ENCODE measurements around the gene TYSND1. TPM values are rescaled to one million over a fixed set of nuclear protein-coding genes. Genes with fewer than 3 reads are reported as not detected.
"Not testable (repeated sequence)": the region's sequence is repeated elsewhere in the genome, so short reads cannot be mapped to it uniquely, and the experiment has no call there.

TYSND1 gene
- total and polyA plus RNA-seq, 5 donors, result 3.9 to 6.4 (median 4.7) TPM

- H3K27ac ChIP-seq (ENCODE audit: low read length), result no peak overlapping the region
- intact Hi-C loops (cut with DNase I), result no loop called here
- no peaks in the 10 kb centered on the region for H3K9me3 ChIP-seq (ENCODE audit: control insufficient read depth, low read length)
- DNase-seq (no peak), ATAC-seq (no peak)
- no peak overlapping the region for H3K4me3 ChIP-seq (ENCODE audit: low read length)
- no peaks in the 10 kb centered on the region for H3K27me3 ChIP-seq (ENCODE audit: control insufficient read depth, insufficient read depth)
- 77% methylated on average over 5 of the region's 5 CpGs for WGBS
- peaks cover 5% of the 10 kb centered on the region for H3K4me1 ChIP-seq (ENCODE audit: control insufficient read depth, insufficient read depth, low read length)
Measured at GRCh38 chr10:70186090-70186489, 39.6 kb upstream of the TYSND1 start.

GRCh38 chr10:70183304-70183703 is 36.8 kb upstream of the TYSND1 start:
- Histone ChIP-seq H3K27me3 (ENCODE audit: control insufficient read depth, insufficient read depth) (no peaks in the 10 kb centered on the region), H3K4me1 (ENCODE audit: control insufficient read depth, insufficient read depth, low read length) (no peaks in the 10 kb centered on the region), H3K27ac (ENCODE audit: low read length) (no peak overlapping the region), H3K4me3 (ENCODE audit: low read length) (no peak overlapping the region), H3K9me3 (ENCODE audit: control insufficient read depth, low read length) (no peaks in the 10 kb centered on the region)
- no peak for DNase-seq
- ATAC-seq, result no peak
- intact Hi-C loops (cut with DNase I), result no loop called here
- WGBS, result 83% methylated on average over 2 of the region's 2 CpGs

GRCh38 chr10:70179209-70179608 is 32.7 kb upstream of the TYSND1 start:
- ATAC-seq; H3K4me1 ChIP-seq (ENCODE audit: control insufficient read depth, insufficient read depth, low read length); H3K4me3 ChIP-seq (ENCODE audit: low read length); intact Hi-C loops (cut with DNase I); DNase-seq; H3K9me3 ChIP-seq (ENCODE audit: control insufficient read depth, low read length); H3K27me3 ChIP-seq (ENCODE audit: control insufficient read depth, insufficient read depth); H3K27ac ChIP-seq (ENCODE audit: low read length): not testable (repeated sequence)
- WGBS, result 94% methylated on average over 8 of the region's 8 CpGs

GRCh38 chr10:70178139-70178725 is 31.7 kb upstream of the TYSND1 start:
- WGBS, result 57% methylated on average over 4 of the region's 4 CpGs
- DNase-seq (no peak), ATAC-seq (no peak)
- Histone ChIP-seq H3K9me3 (ENCODE audit: control insufficient read depth, low read length) (no peaks in the 10 kb centered on the region), H3K27ac (ENCODE audit: low read length) (no peak overlapping the region), H3K4me3 (ENCODE audit: low read length) (no peak overlapping the region), H3K27me3 (ENCODE audit: control insufficient read depth, insufficient read depth) (no peaks in the 10 kb centered on the region), H3K4me1 (ENCODE audit: control insufficient read depth, insufficient read depth, low read length) (no peaks in the 10 kb centered on the region)
- intact Hi-C loops (cut with DNase I), result no loop called here

GRCh38 chr10:70176441-70176840 is 29.9 kb upstream of the TYSND1 start:
- DNase-seq (no peak), ATAC-seq (no peak)
- WGBS, result 76% methylated on average over 6 of the region's 6 CpGs
- H3K4me3 ChIP-seq (ENCODE audit: low read length), result no peak overlapping the region
- H3K27me3 ChIP-seq (ENCODE audit: control insufficient read depth, insufficient read depth), result no peaks in the 10 kb centered on the region
- intact Hi-C loops (cut with DNase I), result no loop called here
- H3K4me1 ChIP-seq (ENCODE audit: control insufficient read depth, insufficient read depth, low read length), result no peaks in the 10 kb centered on the region
- no peak overlapping the region for H3K27ac ChIP-seq (ENCODE audit: low read length)
- no peaks in the 10 kb centered on the region for H3K9me3 ChIP-seq (ENCODE audit: control insufficient read depth, low read length)

- no peaks in the 10 kb centered on the region for H3K9me3 ChIP-seq (ENCODE audit: control insufficient read depth, low read length)
- no peak for ATAC-seq
- H3K27ac ChIP-seq (ENCODE audit: low read length), result no peak overlapping the region
- WGBS, result 81% methylated on average over 3 of the region's 3 CpGs
- DNase-seq, result no peak
- no peak overlapping the region for H3K4me3 ChIP-seq (ENCODE audit: low read length)
- no peaks in the 10 kb centered on the region for H3K4me1 ChIP-seq (ENCODE audit: control insufficient read depth, insufficient read depth, low read length)
- intact Hi-C loops (cut with DNase I), result no loop called here
- H3K27me3 ChIP-seq (ENCODE audit: control insufficient read depth, insufficient read depth), result no peaks in the 10 kb centered on the region
Measured at GRCh38 chr10:70175516-70175915, 29.0 kb upstream of the TYSND1 start.

GRCh38 chr10:70174058-70174741 is 27.7 kb upstream of the TYSND1 start:
- Histone ChIP-seq H3K4me1 (ENCODE audit: control insufficient read depth, insufficient read depth, low read length) (no peaks in the 10 kb centered on the region), H3K9me3 (ENCODE audit: control insufficient read depth, low read length) (no peaks in the 10 kb centered on the region), H3K27ac (ENCODE audit: low read length) (no peak overlapping the region), H3K27me3 (ENCODE audit: control insufficient read depth, insufficient read depth) (no peaks in the 10 kb centered on the region), H3K4me3 (ENCODE audit: low read length) (no peak overlapping the region)
- DNase-seq (no peak), ATAC-seq (no peak)
- 55% methylated on average over 4 of the region's 4 CpGs for WGBS
- intact Hi-C loops (cut with DNase I), result no loop called here

GRCh38 chr10:70169649-70170364 is 23.3 kb upstream of the TYSND1 start:
- intact Hi-C loops (cut with DNase I), result no loop called here
- peak overlapping the region; percentile 66 for H3K27ac ChIP-seq (ENCODE audit: low read length)
- ATAC-seq (peak; percentile 50 to 68), DNase-seq (no peak)
- WGBS, result under 1% methylated on average over 39 of the region's 40 CpGs
- H3K9me3 ChIP-seq (ENCODE audit: control insufficient read depth, low read length), result no peaks in the 10 kb centered on the region
- H3K27me3 ChIP-seq (ENCODE audit: control insufficient read depth, insufficient read depth), result no peaks in the 10 kb centered on the region
- H3K4me3 ChIP-seq (ENCODE audit: low read length), result peak overlapping the region; percentile 97
- no peaks in the 10 kb centered on the region for H3K4me1 ChIP-seq (ENCODE audit: control insufficient read depth, insufficient read depth, low read length)

- no peaks in the 10 kb centered on the region for H3K4me1 ChIP-seq (ENCODE audit: control insufficient read depth, insufficient read depth, low read length)
- no peak overlapping the region for H3K27ac ChIP-seq (ENCODE audit: low read length)
- DNase-seq, result no peak
- WGBS, result 17% methylated on average over 2 of the region's 2 CpGs
- H3K9me3 ChIP-seq (ENCODE audit: control insufficient read depth, low read length), result no peaks in the 10 kb centered on the region
- H3K27me3 ChIP-seq (ENCODE audit: control insufficient read depth, insufficient read depth), result no peaks in the 10 kb centered on the region
- intact Hi-C loops (cut with DNase I), result no loop called here
- peak overlapping the region; percentile 97 for H3K4me3 ChIP-seq (ENCODE audit: low read length)
- no peak for ATAC-seq
Measured at GRCh38 chr10:70169011-70169410, 22.5 kb upstream of the TYSND1 start.

GRCh38 chr10:70167246-70167645 is 20.7 kb upstream of the TYSND1 start:
- no peaks in the 10 kb centered on the region for H3K27me3 ChIP-seq (ENCODE audit: control insufficient read depth, insufficient read depth)
- 77% methylated on average over 7 of the region's 7 CpGs for WGBS
- ATAC-seq, result no peak
- intact Hi-C loops (cut with DNase I), result no loop called here
- DNase-seq, result no peak
- no peak overlapping the region for H3K27ac ChIP-seq (ENCODE audit: low read length)
- H3K9me3 ChIP-seq (ENCODE audit: control insufficient read depth, low read length), result no peaks in the 10 kb centered on the region
- H3K4me1 ChIP-seq (ENCODE audit: control insufficient read depth, insufficient read depth, low read length), result no peaks in the 10 kb centered on the region
- H3K4me3 ChIP-seq (ENCODE audit: low read length), result no peak overlapping the region

- H3K4me1 ChIP-seq (ENCODE audit: control insufficient read depth, insufficient read depth, low read length), result no peaks in the 10 kb centered on the region
- no peak overlapping the region for H3K4me3 ChIP-seq (ENCODE audit: low read length)
- no peak for ATAC-seq
- H3K27ac ChIP-seq (ENCODE audit: low read length), result no peak overlapping the region
- intact Hi-C loops (cut with DNase I), result no loop called here
- no peak for DNase-seq
- H3K9me3 ChIP-seq (ENCODE audit: control insufficient read depth, low read length), result no peaks in the 10 kb centered on the region
- no peaks in the 10 kb centered on the region for H3K27me3 ChIP-seq (ENCODE audit: control insufficient read depth, insufficient read depth)
- 68% methylated on average over 3 of the region's 3 CpGs for WGBS
Measured at GRCh38 chr10:70166394-70166793, 19.9 kb upstream of the TYSND1 start.

Data from right cardiac atrium (tissue), 5 donors.